Vagina (tissue), 2 donors: ENCODE results near the gene OS9. TPM values are rescaled to one million over a fixed set of nuclear protein-coding genes. Genes with fewer than 3 reads are reported as not detected.

Experiments used
- DNase-seq, 2 donors: peaks; one replicate each; pipeline ENCODE4 v3.0.0-alpha.2; 2017; ENCODE audit errors: extremely low spot score in 2 of 2
- H3K27ac ChIP-seq: fragments of 200-600 bp; sonication (generic); one replicate; pipeline ENCODE4 v1.5.1; 2019
- H3K27me3 ChIP-seq: fragments of 200-600 bp; sonication (generic); one replicate; pipeline ENCODE4 v1.5.1; 2019
- H3K36me3 ChIP-seq, 2 donors: fragments of 200-600 bp; sonication (generic); one replicate each; pipeline ENCODE4 v1.5.1; 2017 to 2019
- H3K4me1 ChIP-seq: fragments of 200-600 bp; sonication (generic); one replicate; pipeline ENCODE4 v1.5.1; 2019
- H3K4me3 ChIP-seq, 2 donors: fragments of 200-600 bp; sonication (generic); 1 replicate in 1 of 2; 2 replicates in 1 of 2; pipeline ENCODE4 v1.5.1; 2016 to 2019
- H3K9me3 ChIP-seq: fragments of 200-600 bp; sonication (generic); one replicate; pipeline ENCODE4 v1.5.1; 2019
- POLR2A ChIP-seq, 2 donors: fragments of 450-650 bp; IDR thresholded peaks; one replicate each; pipeline ENCODE4 v1.6.1; 2017; ENCODE audit warnings: antibody characterized with exemption in 2 of 2, mild to moderate bottlenecking in 2 of 2, moderate library complexity in 2 of 2
- POLR2AphosphoS5 ChIP-seq, 2 donors: sonication (generic); formaldehyde crosslinking; IDR thresholded peaks; one replicate each; pipeline ENCODE4 v1.9.0; 2017; ENCODE audit warnings: antibody characterized with exemption in 2 of 2, mild to moderate bottlenecking in 2 of 2, low read depth in 1 of 2; ENCODE audit not compliant: insufficient read depth in 1 of 2
- intact Hi-C: fragments of 100-400 bp; cut with DNase I; formaldehyde crosslinking; loops from one replicate; pipeline ENCODE4 v1.15.1; 2023
- total RNA-seq: library from RNA; depleted of rRNA; stranded (reverse); fragments of >200 nt; gene quantifications from one replicate; pipeline ENCODE4 v1.2.3, GENCODE V29; 2016
- TF ChIP-seq, protein P1 (sequence below), 3 experiments: fragments of 450-650 bp in 2 of 3; fragments of 200-600 bp in 1 of 3; sonication (generic) in 1 of 3; IDR thresholded peaks; one replicate each; pipeline ENCODE4 v1.5.1; 2017 to 2019; ENCODE audit warnings: antibody characterized with exemption in 3 of 3, mild to moderate bottlenecking in 2 of 3, moderate library complexity in 2 of 3

Gene OS9
- total RNA-seq, 1 donor from 2014 or later = 105 TPM

DNA sequence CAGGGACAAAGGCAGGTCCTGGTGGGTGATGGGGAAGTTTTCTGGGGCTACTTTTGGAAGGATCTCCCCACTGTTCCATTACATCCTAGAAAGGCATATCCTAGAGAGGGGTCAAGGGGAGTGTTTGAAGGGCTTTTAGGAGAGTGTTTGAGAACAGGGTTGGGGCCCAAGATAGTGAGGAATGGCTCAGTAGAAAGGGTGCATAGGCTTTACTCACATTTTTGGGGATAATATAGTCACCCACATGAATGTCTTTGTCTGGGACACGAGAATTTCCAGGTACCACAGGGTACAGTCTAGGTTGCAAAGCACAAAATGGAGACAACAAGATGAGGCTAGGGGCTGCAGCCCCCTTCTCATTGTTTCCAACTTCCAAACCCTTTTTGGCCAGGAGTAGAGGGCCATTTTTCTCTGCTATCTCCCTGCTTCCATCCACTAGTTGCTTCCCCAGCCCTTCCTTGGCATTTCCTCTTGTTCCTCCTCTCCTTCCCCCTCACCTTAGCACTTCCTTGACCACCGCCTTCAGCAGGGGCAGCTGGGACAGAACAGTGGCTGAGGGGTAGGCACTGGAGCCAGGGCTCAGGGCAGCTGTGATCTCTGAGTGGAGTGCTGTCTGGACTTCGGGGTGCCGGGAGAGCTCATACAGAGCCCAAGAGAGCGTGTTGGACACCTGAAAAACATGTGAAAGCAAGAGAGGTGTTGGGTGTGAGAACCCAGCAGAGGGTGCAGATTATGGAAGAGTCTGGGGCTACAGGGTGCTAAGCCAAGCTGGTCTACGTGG, 70.1 kb downstream of the OS9 start:
- Histone ChIP-seq H3K27ac (no peak overlapping the region), H3K4me1 (peaks cover 26% of the 10 kb centered on the region), H3K27me3 (peaks cover 20% of the 10 kb centered on the region), H3K4me3 (no peak overlapping the region), H3K36me3 (peaks cover 0 to 4% of the 10 kb centered on the region in 2 donors), H3K9me3 (no peaks in the 10 kb centered on the region)
- TF ChIP-seq, protein P1, sequence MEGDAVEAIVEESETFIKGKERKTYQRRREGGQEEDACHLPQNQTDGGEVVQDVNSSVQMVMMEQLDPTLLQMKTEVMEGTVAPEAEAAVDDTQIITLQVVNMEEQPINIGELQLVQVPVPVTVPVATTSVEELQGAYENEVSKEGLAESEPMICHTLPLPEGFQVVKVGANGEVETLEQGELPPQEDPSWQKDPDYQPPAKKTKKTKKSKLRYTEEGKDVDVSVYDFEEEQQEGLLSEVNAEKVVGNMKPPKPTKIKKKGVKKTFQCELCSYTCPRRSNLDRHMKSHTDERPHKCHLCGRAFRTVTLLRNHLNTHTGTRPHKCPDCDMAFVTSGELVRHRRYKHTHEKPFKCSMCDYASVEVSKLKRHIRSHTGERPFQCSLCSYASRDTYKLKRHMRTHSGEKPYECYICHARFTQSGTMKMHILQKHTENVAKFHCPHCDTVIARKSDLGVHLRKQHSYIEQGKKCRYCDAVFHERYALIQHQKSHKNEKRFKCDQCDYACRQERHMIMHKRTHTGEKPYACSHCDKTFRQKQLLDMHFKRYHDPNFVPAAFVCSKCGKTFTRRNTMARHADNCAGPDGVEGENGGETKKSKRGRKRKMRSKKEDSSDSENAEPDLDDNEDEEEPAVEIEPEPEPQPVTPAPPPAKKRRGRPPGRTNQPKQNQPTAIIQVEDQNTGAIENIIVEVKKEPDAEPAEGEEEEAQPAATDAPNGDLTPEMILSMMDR (IDR thresholded peaks at IDR 0.05) = no peak
- TF ChIP-seq POLR2A (IDR thresholded peaks at IDR 0.05) (no peak), POLR2AphosphoS5 (IDR thresholded peaks at IDR 0.05; ENCODE audit: insufficient read depth in 1 of 2, low read depth in 1 of 2) (no peak)
- intact Hi-C loops = no loop called here
- DNase-seq = no peak

GRCh38 chr12:57764662-57765002, 70.7 kb downstream of the OS9 start:
- intact Hi-C loops = no loop called here
- peaks cover 26% of the 10 kb centered on the region for H3K4me1 ChIP-seq
- no peaks in the 10 kb centered on the region for H3K9me3 ChIP-seq
- peak overlapping the region; percentile 36 to 37 for H3K4me3 ChIP-seq
- no peak overlapping the region for H3K27ac ChIP-seq
- TF ChIP-seq POLR2A (IDR thresholded peaks at IDR 0.05) (no peak), POLR2AphosphoS5 (IDR thresholded peaks at IDR 0.05; ENCODE audit: insufficient read depth in 1 of 2, low read depth in 1 of 2) (no peak)
- TF ChIP-seq, protein P1 (IDR thresholded peaks at IDR 0.05) = no peak
- H3K27me3 ChIP-seq = peaks cover 20% of the 10 kb centered on the region
- no peak for DNase-seq
- H3K36me3 ChIP-seq = peaks cover 0 to 7% of the 10 kb centered on the region in 2 donors

DNA sequence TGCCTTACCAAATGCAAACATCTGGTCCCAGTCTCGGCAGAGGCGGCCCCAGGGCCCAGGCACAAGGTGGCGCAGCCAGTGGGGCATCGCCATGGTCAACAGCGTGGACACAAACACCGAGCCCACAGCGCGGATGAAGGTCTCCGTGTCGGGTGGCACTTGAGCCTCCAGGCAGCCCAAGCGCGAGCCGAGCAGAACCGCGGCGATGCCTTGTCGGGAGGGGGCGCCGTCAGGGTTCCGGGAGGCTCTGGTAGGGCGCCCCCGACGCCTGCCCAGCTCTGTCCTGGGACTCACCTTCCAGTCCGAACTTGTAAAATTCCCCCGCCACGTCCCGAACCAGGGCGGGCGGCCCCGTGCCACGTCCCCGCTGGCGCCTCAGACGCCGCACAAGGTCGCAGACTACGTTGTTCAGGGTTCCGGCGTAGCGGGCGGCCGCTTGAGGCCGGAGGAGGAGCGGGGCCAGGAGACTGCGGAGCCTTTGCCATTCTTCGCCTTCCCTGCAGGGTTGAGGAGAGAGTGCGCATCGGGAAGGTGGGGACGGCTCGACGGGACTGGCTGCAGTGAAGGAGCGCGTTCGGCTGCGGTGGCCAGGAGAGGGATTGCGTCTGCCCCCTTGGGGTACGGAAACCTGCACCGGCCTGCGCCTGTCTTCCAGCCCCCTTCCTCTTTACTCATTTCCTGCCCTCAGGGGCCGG, 71.2 kb downstream of the OS9 start:
- Histone ChIP-seq H3K27me3 (peaks cover 20% of the 10 kb centered on the region), H3K4me3 (peak overlapping the region; percentile 36 to 37), H3K36me3 (peaks cover 0 to 7% of the 10 kb centered on the region in 2 donors), H3K9me3 (no peaks in the 10 kb centered on the region), H3K4me1 (peaks cover 26% of the 10 kb centered on the region), H3K27ac (no peak overlapping the region)
- intact Hi-C loops = no loop called here
- no peak for TF ChIP-seq POLR2A (IDR thresholded peaks at IDR 0.05)
- TF ChIP-seq POLR2AphosphoS5 (IDR thresholded peaks at IDR 0.05; ENCODE audit: insufficient read depth in 1 of 2, low read depth in 1 of 2) = no peak
- TF ChIP-seq, protein P1 (IDR thresholded peaks at IDR 0.05) = no peak
- no peak for DNase-seq

GRCh38 chr12:57765698-57766463, 71.9 kb downstream of the OS9 start:
- no peak for DNase-seq
- Histone ChIP-seq H3K9me3 (no peaks in the 10 kb centered on the region), H3K27ac (no peak overlapping the region), H3K4me1 (peaks cover 29% of the 10 kb centered on the region), H3K4me3 (peak overlapping the region; percentile 36 to 37), H3K27me3 (peaks cover 20% of the 10 kb centered on the region), H3K36me3 (peaks cover 0 to 7% of the 10 kb centered on the region in 2 donors)
- TF ChIP-seq, protein P1 (IDR thresholded peaks at IDR 0.05) = no peak
- no peak for TF ChIP-seq POLR2A (IDR thresholded peaks at IDR 0.05)
- no peak for TF ChIP-seq POLR2AphosphoS5 (IDR thresholded peaks at IDR 0.05; ENCODE audit: insufficient read depth in 1 of 2, low read depth in 1 of 2)
- intact Hi-C loops = no loop called here
